Suprapubic skin (tissue), 4 donors: Measurements from ENCODE around the gene GRSF1.

ENCODE experiments used
- EP300 ChIP-seq: sonication (generic); formaldehyde crosslinking; IDR thresholded peaks from one replicate; pipeline ENCODE4 v1.6.1; 2017; ENCODE audit warnings: antibody characterized with exemption
- POLR2A ChIP-seq, 2 donors: fragments of 450-650 bp; IDR thresholded peaks; one replicate each; pipeline ENCODE4 v1.6.1; 2017; ENCODE audit warnings: antibody characterized with exemption in 2 of 2, mild to moderate bottlenecking in 2 of 2, moderate library complexity in 2 of 2
- POLR2AphosphoS5 ChIP-seq, 3 donors: sonication (generic); formaldehyde crosslinking; IDR thresholded peaks; one replicate each; pipeline ENCODE4 v1.6.1; 2017; ENCODE audit warnings: antibody characterized with exemption in 3 of 3

DNA sequence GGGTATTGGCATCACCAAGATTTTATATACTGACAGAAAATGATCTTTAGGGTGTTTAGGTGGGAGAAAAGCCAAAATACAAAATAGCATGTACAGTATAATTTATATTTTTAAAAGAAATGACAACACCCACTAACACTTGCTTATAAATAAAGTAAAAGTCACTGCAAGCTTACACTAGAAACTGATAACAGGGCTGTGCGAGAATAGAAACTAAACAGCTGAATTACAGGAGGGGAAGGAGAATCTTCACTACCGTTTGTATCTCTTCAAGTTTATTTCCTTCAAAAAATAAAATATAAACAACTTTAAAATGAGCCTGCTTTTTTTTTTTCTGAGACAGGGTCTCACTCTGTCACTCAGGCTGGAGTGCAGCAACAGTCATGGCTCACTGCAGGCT, 22.8 kb downstream of the GRSF1 start:
- no peak for TF ChIP-seq POLR2AphosphoS5 (IDR thresholded peaks at IDR 0.05)
- no peak for TF ChIP-seq EP300
- no peak for TF ChIP-seq POLR2A (IDR thresholded peaks at IDR 0.05)
